Left ventricle myocardium inferior (tissue), 1 donor: ENCODE measurements around the gene ZGPAT. TPM values are rescaled to one million over a fixed set of nuclear protein-coding genes. Genes with fewer than 3 reads are reported as not detected.

Experiments used
- DNase-seq: peaks from one replicate; pipeline ENCODE4 v3.0.0-alpha.2; 2020
- H3K27ac ChIP-seq: fragments of 200-600 bp; replicated peaks from 2 replicates; pipeline ENCODE4 v1.8.0; 2021
- H3K27me3 ChIP-seq: fragments of 200-600 bp; 2 replicates; pipeline ENCODE4 v1.8.0; 2021; ENCODE audit warnings: low read depth
- H3K36me3 ChIP-seq: fragments of 200-600 bp; 2 replicates; pipeline ENCODE4 v1.8.0; 2021
- H3K4me1 ChIP-seq: fragments of 200-600 bp; 2 replicates; pipeline ENCODE4 v1.8.0; 2021
- H3K4me3 ChIP-seq: fragments of 200-600 bp; 2 replicates; pipeline ENCODE4 v1.8.0; 2021; ENCODE audit warnings: mild to moderate bottlenecking, moderate library complexity
- H3K9me3 ChIP-seq: fragments of 200-600 bp; replicated peaks from 2 replicates; pipeline ENCODE4 v1.8.0; 2021
- intact Hi-C: fragments of 100-400 bp; cut with micrococcal nuclease; formaldehyde crosslinking; loops from one replicate; pipeline ENCODE4 v1.11.0; 2022
- total RNA-seq: library from RNA; stranded (reverse); fragmentation: NEBNext Ultra II Directional; extraction: Animal tissue kit (Norgen Biotek cat#: 25700); gene quantifications from one replicate; pipeline ENCODE4 v1.2.1, GENCODE V29; 2021
- TF ChIP-seq, protein P1 (sequence below): fragments of 200-600 bp; IDR thresholded peaks from 2 replicates; pipeline ENCODE4 v1.8.0; 2021; ENCODE audit warnings: antibody characterized with exemption, mild to moderate bottlenecking, borderline replicate concordance
- donor health status: DM: no; HTN: yes; CAD: no; lungs with severe emphysema.

The ZGPAT gene
- total RNA-seq, 1 donor from 2014 or later: 15.8 TPM

- no peak for DNase-seq
- intact Hi-C loops: no loop called here
- no peak overlapping the region for H3K4me3 ChIP-seq
- H3K9me3 ChIP-seq: no peaks in the 10 kb centered on the region
- no peaks in the 10 kb centered on the region for H3K4me1 ChIP-seq
- H3K36me3 ChIP-seq: peaks cover 60% of the 10 kb centered on the region
- TF ChIP-seq, protein P1, sequence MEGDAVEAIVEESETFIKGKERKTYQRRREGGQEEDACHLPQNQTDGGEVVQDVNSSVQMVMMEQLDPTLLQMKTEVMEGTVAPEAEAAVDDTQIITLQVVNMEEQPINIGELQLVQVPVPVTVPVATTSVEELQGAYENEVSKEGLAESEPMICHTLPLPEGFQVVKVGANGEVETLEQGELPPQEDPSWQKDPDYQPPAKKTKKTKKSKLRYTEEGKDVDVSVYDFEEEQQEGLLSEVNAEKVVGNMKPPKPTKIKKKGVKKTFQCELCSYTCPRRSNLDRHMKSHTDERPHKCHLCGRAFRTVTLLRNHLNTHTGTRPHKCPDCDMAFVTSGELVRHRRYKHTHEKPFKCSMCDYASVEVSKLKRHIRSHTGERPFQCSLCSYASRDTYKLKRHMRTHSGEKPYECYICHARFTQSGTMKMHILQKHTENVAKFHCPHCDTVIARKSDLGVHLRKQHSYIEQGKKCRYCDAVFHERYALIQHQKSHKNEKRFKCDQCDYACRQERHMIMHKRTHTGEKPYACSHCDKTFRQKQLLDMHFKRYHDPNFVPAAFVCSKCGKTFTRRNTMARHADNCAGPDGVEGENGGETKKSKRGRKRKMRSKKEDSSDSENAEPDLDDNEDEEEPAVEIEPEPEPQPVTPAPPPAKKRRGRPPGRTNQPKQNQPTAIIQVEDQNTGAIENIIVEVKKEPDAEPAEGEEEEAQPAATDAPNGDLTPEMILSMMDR: no peak
- H3K27ac ChIP-seq: no peak overlapping the region
- H3K27me3 ChIP-seq: no peaks in the 10 kb centered on the region
These were observed 58.1 kb downstream of the ZGPAT start for GRCh38 chr20:63765902-63766301.

- Histone ChIP-seq H3K4me1 (peaks cover 4% of the 10 kb centered on the region), H3K27ac (peak overlapping the region; percentile 3), H3K36me3 (peaks cover 63% of the 10 kb centered on the region), H3K27me3 (no peaks in the 10 kb centered on the region), H3K4me3 (no peak overlapping the region), H3K9me3 (no peaks in the 10 kb centered on the region)
- intact Hi-C loops: no loop called here
- TF ChIP-seq, protein P1: no peak
- DNase-seq: no peak
These were observed 59.0 kb downstream of the ZGPAT start for GRCh38 chr20:63766695-63767426.

- peaks cover 57% of the 10 kb centered on the region for H3K36me3 ChIP-seq
- H3K4me3 ChIP-seq: no peak overlapping the region
- no peaks in the 10 kb centered on the region for H3K27me3 ChIP-seq
- peak overlapping the region; percentile 3 for H3K27ac ChIP-seq
- peaks cover 9% of the 10 kb centered on the region for H3K4me1 ChIP-seq
- TF ChIP-seq, protein P1: no peak
- intact Hi-C loops: no loop called here
- H3K9me3 ChIP-seq: no peaks in the 10 kb centered on the region
- peak; percentile 56 for DNase-seq
These were observed 59.6 kb downstream of the ZGPAT start for GRCh38 chr20:63767456-63767855.

GRCh38 chr20:63767886-63768285, 60.0 kb downstream of the ZGPAT start:
- intact Hi-C loops: no loop called here
- H3K27me3 ChIP-seq: no peaks in the 10 kb centered on the region
- H3K9me3 ChIP-seq: no peaks in the 10 kb centered on the region
- TF ChIP-seq, protein P1: no peak
- H3K36me3 ChIP-seq: peaks cover 52% of the 10 kb centered on the region
- H3K4me3 ChIP-seq: no peak overlapping the region
- peaks cover 13% of the 10 kb centered on the region for H3K4me1 ChIP-seq
- DNase-seq: no peak
- H3K27ac ChIP-seq: no peak overlapping the region

DNA sequence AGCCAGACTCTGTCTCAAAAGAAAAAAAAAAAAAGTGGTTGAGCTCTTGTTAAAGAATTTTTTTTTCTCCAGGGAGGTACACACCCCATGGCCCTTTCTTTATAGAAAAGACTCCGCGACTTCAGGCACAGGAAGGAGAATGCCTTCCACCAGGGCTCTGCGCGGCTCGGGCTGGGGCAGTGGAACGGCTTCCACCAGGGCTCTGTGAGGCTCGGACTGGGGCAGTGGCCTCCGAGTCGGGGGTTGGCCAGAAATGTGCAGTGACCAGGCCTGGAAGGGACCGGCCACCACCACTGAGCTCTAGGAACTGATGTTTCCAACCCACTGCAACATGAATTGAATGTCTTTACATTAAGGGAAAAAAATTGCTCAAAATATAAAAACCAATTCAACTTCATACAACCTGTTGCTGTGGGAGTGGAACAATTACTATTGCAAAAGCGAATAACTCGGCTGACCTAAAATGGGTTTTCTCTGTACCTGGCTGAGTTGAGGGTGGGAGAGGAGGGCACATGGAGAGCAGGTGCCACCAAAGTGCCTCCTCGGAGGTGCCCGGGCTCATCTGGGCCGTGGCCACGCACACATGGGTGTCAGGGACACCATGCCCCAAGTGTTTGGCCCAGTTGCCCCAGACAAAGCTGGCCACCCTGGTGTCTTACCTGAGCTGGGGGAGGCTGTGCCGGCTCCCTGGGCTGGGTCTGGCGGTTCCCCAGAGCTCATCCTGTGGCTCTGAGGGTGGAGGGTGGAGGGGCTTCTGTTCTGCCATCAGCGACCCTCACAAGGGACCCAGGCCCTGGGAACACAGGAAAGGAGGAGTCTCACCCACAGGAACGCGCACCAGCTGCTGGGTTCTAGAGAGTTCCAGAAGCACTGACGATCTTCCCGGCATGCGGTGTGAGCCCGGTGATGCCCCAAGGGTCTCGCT, 61.0 kb downstream of the ZGPAT start:
- Histone ChIP-seq H3K27ac (no peak overlapping the region), H3K9me3 (no peaks in the 10 kb centered on the region), H3K27me3 (no peaks in the 10 kb centered on the region), H3K4me3 (no peak overlapping the region), H3K36me3 (peaks cover 48% of the 10 kb centered on the region), H3K4me1 (peaks cover 22% of the 10 kb centered on the region)
- intact Hi-C loops: no loop called here
- TF ChIP-seq, protein P1: no peak
- DNase-seq: no peak
